HEK293T (cell line): ENCODE data around the gene USP36.
"Not testable (repeated sequence)": the region's sequence is repeated elsewhere in the genome, so short reads cannot be mapped to it uniquely, and the experiment has no call there.

ENCODE experiments used
- ARNT ChIP-seq: fragments of 450-650 bp; IDR thresholded peaks from 2 replicates; pipeline ENCODE4 v1.6.1; 2017; ENCODE audit warnings: mild to moderate bottlenecking
- BHLHE40 ChIP-seq: fragments of 450-650 bp; IDR thresholded peaks from 2 replicates; pipeline ENCODE4 v1.6.1; 2016; ENCODE audit warnings: mild to moderate bottlenecking, moderate library complexity, borderline replicate concordance
- CTBP1 ChIP-seq: fragments of 450-650 bp; IDR thresholded peaks from 2 replicates; pipeline ENCODE4 v1.6.1; 2016; ENCODE audit warnings: borderline replicate concordance
- FOXA1 ChIP-seq: fragments of 450-650 bp; IDR thresholded peaks from 2 replicates; pipeline ENCODE4 v1.6.1; 2016; ENCODE audit warnings: mild to moderate bottlenecking
- FOXK2 ChIP-seq: fragments of 450-650 bp; IDR thresholded peaks from 2 replicates; pipeline ENCODE4 v1.6.1; 2016; ENCODE audit warnings: mild to moderate bottlenecking
- FOXM1 ChIP-seq: fragments of 450-650 bp; IDR thresholded peaks from 2 replicates; pipeline ENCODE4 v1.6.1; 2017; ENCODE audit warnings: mild to moderate bottlenecking, borderline replicate concordance
- HDGF ChIP-seq: fragments of 450-650 bp; IDR thresholded peaks from 2 replicates; pipeline ENCODE4 v1.6.1; 2017; ENCODE audit warnings: antibody characterized with exemption, borderline replicate concordance
- L3MBTL2 ChIP-seq: fragments of 450-650 bp; conservative IDR thresholded peaks from 2 replicates; pipeline ENCODE4 v1.6.1; 2016; ENCODE audit warnings: mild to moderate bottlenecking
- NFRKB ChIP-seq: fragments of 450-650 bp; IDR thresholded peaks from 2 replicates; pipeline ENCODE4 v1.6.1; 2016; ENCODE audit warnings: mild to moderate bottlenecking, moderate library complexity
- PKNOX1 ChIP-seq: fragments of 450-650 bp; IDR thresholded peaks from 2 replicates; pipeline ENCODE4 v1.6.1; 2016
- SP1 ChIP-seq: fragments of 450-650 bp; IDR thresholded peaks from 2 replicates; pipeline ENCODE4 v1.6.1; 2017
- SUZ12 ChIP-seq: fragments of 450-650 bp; IDR thresholded peaks from 2 replicates; pipeline ENCODE4 v1.6.1; 2016; ENCODE audit warnings: mild to moderate bottlenecking
- TARDBP ChIP-seq: fragments of 450-650 bp; IDR thresholded peaks from 2 replicates; pipeline ENCODE4 v1.6.1; 2016

GRCh38 chr17:78876954-78877517 lies 36.4 kb upstream of the USP36 start:
- not testable (repeated sequence) for TF ChIP-seq NFRKB, L3MBTL2, HDGF, SP1, BHLHE40, FOXM1, TARDBP, ARNT, CTBP1, FOXK2, PKNOX1, SUZ12, FOXA1
